Measurements from ENCODE around the gene PPFIA1.

DNA sequence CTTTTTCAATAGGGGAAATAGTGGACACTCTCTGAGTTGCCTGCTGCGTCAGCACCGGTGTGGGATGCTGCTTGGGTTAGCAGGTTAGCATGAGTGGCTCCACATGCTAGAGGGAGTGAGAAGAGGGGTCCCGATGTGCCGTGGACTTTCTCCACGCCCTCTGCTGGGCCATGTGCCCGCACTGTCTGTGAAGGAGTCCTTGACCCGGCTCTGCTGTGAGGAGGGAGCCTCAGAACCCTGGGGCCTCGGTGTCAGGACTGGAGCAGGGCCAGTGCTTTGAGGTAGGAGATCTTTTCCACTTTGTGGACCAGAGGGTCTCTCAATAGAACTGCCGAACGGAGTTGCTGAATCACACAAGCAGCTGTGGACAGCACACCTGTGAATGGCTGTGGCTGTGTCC, 142.7 kb downstream of the PPFIA1 start:
- TF ChIP-seq, protein P1, sequence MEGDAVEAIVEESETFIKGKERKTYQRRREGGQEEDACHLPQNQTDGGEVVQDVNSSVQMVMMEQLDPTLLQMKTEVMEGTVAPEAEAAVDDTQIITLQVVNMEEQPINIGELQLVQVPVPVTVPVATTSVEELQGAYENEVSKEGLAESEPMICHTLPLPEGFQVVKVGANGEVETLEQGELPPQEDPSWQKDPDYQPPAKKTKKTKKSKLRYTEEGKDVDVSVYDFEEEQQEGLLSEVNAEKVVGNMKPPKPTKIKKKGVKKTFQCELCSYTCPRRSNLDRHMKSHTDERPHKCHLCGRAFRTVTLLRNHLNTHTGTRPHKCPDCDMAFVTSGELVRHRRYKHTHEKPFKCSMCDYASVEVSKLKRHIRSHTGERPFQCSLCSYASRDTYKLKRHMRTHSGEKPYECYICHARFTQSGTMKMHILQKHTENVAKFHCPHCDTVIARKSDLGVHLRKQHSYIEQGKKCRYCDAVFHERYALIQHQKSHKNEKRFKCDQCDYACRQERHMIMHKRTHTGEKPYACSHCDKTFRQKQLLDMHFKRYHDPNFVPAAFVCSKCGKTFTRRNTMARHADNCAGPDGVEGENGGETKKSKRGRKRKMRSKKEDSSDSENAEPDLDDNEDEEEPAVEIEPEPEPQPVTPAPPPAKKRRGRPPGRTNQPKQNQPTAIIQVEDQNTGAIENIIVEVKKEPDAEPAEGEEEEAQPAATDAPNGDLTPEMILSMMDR (IDR thresholded peaks at IDR 0.05; ENCODE audit: low read length) = no peak
- TF ChIP-seq EZH2 (optimal IDR thresholded peaks at IDR 0.05; ENCODE audit: low read depth, low read length) = no peak
- TF ChIP-seq EZH2phosphoT487 (IDR thresholded peaks at IDR 0.05; ENCODE audit: low read length) = no peak

All from MM.1S (cell line).